ENCODE data around the gene NUTF2.
A peak's percentile ranks its signal among the peaks of the same experiment; 100 is the strongest.

Gene NUTF2

DNA sequence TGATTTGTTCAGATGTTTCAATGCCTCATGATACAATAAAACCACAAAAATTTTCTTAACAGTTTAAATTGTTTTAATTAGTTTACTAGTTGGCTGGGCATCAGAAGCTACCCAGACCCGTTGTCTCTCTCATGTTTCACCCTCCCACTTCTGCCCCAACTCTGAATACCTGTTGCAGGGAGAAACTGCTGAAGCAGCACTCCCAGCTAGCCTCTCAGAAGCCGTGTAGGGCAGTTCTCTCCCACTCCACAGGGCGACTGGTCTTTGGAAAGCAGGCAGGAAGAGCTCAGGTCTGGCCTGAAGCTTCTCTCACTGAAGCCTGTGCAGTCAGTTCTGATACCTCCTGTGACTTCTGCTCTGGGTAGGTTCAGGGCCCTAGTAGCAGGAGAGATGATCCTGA, 24.5 kb downstream of the NUTF2 start:
- no peak overlapping the region for H3K4me3 ChIP-seq (ENCODE audit: low read depth, low read length)
- in situ Hi-C loops (cut with HindIII; ENCODE audit: low sequenced_read_pairs): no loop called here
- TF ChIP-seq, protein P1, sequence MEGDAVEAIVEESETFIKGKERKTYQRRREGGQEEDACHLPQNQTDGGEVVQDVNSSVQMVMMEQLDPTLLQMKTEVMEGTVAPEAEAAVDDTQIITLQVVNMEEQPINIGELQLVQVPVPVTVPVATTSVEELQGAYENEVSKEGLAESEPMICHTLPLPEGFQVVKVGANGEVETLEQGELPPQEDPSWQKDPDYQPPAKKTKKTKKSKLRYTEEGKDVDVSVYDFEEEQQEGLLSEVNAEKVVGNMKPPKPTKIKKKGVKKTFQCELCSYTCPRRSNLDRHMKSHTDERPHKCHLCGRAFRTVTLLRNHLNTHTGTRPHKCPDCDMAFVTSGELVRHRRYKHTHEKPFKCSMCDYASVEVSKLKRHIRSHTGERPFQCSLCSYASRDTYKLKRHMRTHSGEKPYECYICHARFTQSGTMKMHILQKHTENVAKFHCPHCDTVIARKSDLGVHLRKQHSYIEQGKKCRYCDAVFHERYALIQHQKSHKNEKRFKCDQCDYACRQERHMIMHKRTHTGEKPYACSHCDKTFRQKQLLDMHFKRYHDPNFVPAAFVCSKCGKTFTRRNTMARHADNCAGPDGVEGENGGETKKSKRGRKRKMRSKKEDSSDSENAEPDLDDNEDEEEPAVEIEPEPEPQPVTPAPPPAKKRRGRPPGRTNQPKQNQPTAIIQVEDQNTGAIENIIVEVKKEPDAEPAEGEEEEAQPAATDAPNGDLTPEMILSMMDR (IDR thresholded peaks at IDR 0.05; ENCODE audit: low read depth, low read length, missing control alignments): no peak

DNA sequence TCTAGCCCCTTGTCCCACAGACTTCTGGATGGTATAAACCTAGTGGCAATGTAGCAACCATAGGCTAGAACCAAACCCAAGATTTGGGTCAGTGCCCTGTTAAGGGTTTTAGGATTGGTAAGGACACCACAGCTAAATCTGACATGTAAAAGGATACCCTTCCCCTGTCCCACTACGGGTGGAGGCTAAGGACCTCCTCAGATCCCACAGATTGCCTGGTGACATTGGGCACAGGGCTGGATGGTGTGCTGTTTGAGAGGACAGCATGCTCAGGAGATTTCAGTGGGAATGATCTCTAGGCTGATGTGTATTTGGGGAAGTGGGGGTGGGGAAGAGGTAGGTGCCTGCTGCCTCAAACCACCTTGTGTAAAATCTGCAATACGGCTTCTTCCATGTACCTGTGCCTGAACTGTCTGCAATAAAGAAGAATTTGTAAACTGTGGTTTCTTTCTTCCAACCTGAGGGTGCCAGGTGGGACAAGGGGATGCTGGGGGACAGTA, 25.4 kb downstream of the NUTF2 start:
- TF ChIP-seq, protein P1 (IDR thresholded peaks at IDR 0.05; ENCODE audit: low read depth, low read length, missing control alignments): no peak
- no peak for DNase-seq (ENCODE audit: low read depth)
- peak overlapping the region; percentile 94 for H3K4me3 ChIP-seq (ENCODE audit: low read depth, low read length)
- in situ Hi-C loops (cut with HindIII; ENCODE audit: low sequenced_read_pairs): no loop called here

More for the DNA sequence above, 24.5 kb downstream of the NUTF2 start:
- no peak for DNase-seq (ENCODE audit: low read depth)

DNA sequence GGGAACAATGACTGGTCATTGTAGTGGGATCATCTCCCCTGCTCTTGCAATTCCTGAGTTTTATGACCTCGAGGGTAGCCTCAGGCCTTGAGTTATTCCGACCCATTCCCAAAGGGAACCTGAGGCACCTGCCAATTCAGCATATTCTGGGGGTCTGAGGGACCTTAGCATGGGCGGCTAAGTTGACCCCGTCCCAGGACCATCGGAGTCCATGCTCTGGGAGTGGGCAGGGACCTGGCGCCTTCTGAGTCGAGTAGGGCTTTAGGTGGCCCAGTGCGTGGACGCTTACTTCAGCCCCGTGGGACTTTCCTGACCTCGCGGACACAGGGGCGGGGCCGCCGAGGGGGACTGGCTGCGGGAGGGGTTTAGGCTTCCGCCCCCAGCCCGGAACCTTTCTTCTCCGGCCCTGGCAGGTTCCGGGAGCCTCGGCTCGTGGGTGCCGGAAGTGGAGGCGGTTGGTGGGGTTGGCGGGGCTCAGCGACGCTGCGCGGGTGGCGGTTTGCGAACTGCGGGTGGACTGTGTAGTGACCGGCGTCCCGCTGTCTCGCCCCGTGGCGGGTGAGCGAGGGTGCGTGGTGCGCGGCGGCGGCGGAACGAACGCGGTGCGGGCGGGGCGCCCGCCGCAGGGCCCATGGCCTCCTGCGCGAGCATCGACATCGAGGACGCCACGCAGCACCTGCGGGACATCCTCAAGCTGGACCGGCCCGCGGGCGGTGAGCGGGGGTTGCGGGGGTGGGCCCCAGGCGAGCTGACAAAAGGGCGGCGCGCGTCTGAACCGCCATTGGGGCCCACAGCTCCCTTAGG, 26.1 kb downstream of the NUTF2 start, which contains the start of gene EDC4:
Gene EDC4, plus strand, starts transcription at position 422 of the 804 bp plus-strand sequence. Its CDS starts 210 bp downstream, at position 632.
- TF ChIP-seq, protein P1 (IDR thresholded peaks at IDR 0.05; ENCODE audit: low read depth, low read length, missing control alignments): no peak
- H3K4me3 ChIP-seq (ENCODE audit: low read depth, low read length): peak within 1 kb of the TSS; percentile 94
- in situ Hi-C loops (cut with HindIII; ENCODE audit: low sequenced_read_pairs): no loop called here
- peak; percentile 23 for DNase-seq (ENCODE audit: low read depth)

DNA sequence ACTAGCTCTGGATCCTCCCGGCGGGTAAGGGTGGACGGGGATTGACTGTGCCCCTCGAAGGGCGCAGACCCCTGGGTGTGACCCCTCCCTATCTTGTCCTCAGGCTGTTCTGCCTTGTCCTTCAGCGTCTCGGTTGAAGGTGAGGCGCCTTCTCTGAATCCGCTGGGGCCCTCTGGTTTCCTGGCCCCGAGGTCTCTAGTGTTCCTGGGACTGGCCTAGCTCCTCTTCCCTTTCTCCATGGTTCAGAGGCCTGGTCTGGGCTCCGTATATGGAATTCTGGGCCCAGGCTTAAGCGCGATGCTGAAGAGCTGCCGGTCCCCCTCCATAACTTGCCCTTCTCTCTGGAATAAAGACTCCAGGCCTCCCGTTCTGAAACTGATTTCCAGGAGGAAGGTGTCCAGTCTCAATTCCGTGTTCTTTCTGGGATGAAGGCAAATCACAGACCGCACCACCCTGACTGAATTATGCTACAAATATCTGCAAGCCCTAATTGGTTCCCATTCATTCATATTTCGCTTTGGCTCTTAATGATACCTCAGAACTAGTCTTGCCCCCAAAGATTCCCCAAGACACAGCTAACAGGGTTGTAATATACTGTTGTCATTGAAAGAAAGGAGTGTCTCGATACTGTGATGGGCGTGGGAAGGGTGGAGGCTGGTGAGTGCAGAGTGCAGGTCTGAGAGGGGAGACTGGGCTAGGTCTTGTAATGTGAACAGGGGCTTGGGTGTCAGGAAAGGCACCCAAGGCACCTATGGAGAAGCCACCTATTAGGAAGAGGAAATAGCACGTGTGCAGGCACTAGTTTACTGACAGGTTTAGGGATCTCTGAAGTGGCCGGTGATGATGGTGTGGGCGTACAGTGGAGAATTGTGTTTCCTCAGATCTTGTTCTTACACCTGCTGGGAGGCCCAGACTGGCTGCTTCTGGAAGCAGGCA, 27.0 kb downstream of the NUTF2 start:
- in situ Hi-C loops (cut with HindIII; ENCODE audit: low sequenced_read_pairs): no loop called here
- TF ChIP-seq, protein P1 (IDR thresholded peaks at IDR 0.05; ENCODE audit: low read depth, low read length, missing control alignments): no peak
- H3K4me3 ChIP-seq (ENCODE audit: low read depth, low read length): peak overlapping the region; percentile 94

DNA sequence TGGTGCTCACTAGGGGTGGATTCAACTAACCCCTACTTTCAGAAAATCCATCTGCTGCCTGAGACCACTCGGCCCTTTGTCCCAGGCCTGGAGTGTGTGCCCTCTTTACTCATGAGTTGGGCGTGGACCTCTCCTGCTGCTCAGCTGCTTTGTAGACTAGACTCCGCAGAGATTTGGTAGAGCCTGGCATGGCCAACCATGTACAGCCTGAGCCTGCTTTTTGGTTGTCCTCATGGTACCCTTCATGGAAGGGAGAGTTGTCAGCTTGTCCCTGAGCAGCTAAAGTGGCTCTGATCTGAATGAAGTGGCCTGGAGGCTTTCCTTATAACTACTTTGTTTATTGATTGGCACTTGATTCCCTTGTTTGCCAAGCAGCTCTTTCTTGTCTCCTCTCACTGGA, 27.6 kb downstream of the NUTF2 start:
- DNase-seq (ENCODE audit: low read depth): no peak
- TF ChIP-seq, protein P1 (IDR thresholded peaks at IDR 0.05; ENCODE audit: low read depth, low read length, missing control alignments): no peak
- in situ Hi-C loops (cut with HindIII; ENCODE audit: low sequenced_read_pairs): no loop called here
- peak overlapping the region; percentile 94 for H3K4me3 ChIP-seq (ENCODE audit: low read depth, low read length)

More for the DNA sequence above, 27.0 kb downstream of the NUTF2 start:
- no peak for DNase-seq (ENCODE audit: low read depth)

DNA sequence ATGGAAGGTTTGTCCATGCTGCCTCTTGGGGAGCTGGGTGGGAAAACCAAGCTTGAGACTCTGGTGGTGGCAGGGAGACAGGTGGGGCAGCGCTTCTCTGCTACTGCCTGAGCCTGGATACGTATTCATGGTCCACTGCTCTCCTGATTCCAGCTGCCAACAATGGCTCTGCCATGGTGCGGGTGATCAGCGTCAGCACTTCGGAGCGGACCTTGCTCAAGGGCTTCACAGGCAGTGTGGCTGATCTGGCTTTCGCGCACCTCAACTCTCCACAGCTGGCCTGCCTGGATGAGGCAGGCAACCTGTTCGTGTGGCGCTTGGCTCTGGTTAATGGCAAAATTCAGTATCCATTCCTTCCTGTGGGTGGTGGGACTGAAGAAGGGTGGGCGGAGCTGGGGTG, 30.3 kb downstream of the NUTF2 start:
- TF ChIP-seq, protein P1 (IDR thresholded peaks at IDR 0.05; ENCODE audit: low read depth, low read length, missing control alignments): no peak
- no peak for DNase-seq (ENCODE audit: low read depth)
- no peak overlapping the region for H3K4me3 ChIP-seq (ENCODE audit: low read depth, low read length)
- in situ Hi-C loops (cut with HindIII; ENCODE audit: low sequenced_read_pairs): no loop called here
